GM21423 (cell line): ENCODE results near the gene GAS7.
"Not testable (repeated sequence)": the region's sequence is repeated elsewhere in the genome, so short reads cannot be mapped to it uniquely, and the experiment has no call there.

Experiments used
- ATAC-seq: cut with Tn5 transposase; IDR thresholded peaks from one replicate; pipeline ENCODE4 v1.9.1; 2021; ENCODE audit warnings: mild to moderate bottlenecking, moderate library complexity; ENCODE audit not compliant: unreplicated experiment

GAS7 gene

GRCh38 chr17:10031127-10031526 lies 167.3 kb downstream of the GAS7 start:
- ATAC-seq, result no peak

DNA sequence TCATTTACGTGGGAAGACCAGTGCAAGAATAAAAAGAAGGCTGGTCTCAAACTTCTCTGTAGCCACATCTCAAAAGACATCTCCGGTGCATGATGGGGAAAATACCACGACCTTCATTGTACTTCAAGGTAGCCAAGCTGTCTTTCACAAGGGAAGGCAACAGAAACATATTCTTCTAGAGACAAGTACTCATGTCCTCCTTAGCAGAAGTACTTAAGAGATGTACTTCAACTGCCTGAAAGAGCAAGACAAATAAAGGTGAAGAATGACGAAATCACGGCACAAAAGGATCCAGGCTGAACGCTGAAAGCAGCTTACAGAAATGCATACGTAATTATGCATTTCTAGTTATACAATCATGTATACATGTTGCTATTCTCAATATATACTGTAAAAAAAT lies 169.3 kb downstream of the GAS7 start:
- ATAC-seq, result no peak

GRCh38 chr17:10025976-10026901 lies 172.2 kb downstream of the GAS7 start:
- ATAC-seq, result no peak

- ATAC-seq, result no peak
Observed at GRCh38 chr17:10025224-10025623, 173.2 kb downstream of the GAS7 start.

DNA sequence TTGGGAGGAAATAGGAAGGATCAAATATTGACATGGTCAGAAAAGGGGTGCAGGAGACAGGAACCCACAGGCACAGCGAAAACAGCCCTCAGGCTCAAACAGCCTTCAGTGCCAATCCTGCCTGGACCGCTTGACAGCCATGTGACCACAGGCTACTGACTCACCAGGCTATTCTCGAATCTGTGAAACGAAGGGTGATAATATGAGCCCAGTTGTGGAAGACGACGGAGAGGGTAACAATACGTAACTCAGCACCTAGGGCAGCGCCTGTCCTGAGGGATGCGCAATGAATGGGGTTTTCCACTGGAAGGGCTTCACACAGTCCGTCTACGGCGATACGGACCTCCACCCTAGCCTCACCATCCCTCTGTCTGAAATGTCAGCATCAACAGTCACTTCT lies 176.0 kb downstream of the GAS7 start:
- no peak for ATAC-seq

DNA sequence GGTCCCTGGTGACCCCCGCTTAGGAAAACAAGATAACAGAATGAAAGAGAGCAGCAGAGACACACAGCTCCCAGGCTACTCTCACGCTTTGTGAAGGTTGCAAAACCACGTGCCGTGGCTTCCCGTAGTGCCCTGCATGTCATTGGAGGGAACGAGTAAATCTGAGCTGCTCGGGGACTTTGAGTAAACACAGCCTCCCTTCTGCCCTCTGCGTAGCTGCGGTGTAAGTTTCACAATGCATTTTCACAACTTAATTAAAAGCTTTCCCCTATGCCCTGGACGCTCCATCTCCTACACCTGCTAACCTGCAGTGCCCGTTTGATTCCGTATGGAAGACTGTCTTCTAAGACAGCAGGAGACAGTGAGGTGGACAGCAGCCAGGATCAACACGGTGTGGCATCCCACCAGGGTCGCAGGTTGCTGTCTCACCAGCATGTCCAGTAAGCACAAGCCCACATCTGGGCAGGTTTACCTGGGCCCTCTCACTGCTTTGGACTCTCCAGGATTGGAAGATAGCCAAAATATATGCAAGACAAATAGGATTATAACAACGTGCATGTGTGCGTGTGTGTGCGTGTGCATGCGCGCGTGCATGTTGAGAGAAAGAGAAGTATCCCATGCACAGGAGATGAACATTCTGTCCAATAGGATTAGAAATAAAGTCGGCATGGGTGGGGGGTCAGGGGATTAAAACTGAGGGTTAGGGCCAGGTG lies 177.0 kb downstream of the GAS7 start:
- no peak for ATAC-seq

DNA sequence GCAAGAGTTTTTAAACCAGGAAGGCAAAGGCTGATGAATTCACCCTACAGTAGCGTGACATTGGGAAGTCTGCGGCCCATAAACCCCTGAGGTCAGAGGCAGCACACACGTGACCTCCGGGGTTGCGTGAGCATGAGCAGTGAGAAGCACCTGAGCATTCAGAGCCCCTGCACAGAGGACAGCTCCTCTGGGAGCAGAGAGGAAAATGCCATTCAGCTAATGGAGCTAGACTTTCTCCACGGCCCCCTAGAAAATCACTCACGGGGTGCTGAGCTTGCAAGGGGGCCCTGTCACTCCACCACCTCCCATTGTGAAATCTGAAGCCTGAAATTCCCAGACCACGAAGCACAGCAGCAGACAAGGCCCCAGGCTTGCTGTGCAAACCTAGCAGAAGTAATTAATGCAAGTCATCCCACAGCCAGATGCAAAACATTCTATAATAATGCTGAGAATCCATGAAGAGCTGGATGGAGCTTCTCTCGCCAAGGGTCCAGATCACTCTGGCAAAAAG lies 178.4 kb downstream of the GAS7 start:
- no peak for ATAC-seq

DNA sequence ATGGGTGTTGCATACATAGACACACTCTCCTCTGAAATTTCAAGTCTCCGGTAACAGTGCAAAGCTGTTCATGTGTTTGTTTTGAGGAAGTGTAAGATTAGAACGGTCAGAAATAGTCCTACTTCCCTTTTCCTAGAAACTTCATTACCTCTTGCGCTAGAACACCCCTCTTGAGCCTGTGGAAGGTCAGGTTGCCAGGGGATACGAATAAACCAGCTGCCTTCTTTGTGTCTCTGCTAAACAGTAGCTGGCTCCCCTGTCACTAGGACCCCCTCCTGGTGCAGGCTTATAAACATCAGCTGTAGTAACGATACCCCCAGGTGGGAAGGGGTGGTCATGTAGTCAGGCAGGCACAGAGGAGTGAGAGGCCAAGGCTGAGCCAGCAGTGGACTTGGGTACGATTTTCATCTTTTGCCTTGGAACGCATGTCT lies 179.9 kb downstream of the GAS7 start:
- ATAC-seq, result peak; percentile 59

- not testable (repeated sequence) for ATAC-seq
Observed at GRCh38 chr17:10016958-10017570, 181.3 kb downstream of the GAS7 start.

- ATAC-seq, result peak; percentile 78
Observed at GRCh38 chr17:10013365-10014112, 184.9 kb downstream of the GAS7 start.

- no peak for ATAC-seq
Observed at GRCh38 chr17:10010752-10011151, 187.7 kb downstream of the GAS7 start.

GRCh38 chr17:10003705-10004104 lies 194.7 kb downstream of the GAS7 start:
- ATAC-seq, result no peak

- ATAC-seq, result not testable (repeated sequence)
Observed at GRCh38 chr17:10002567-10003360, 195.6 kb downstream of the GAS7 start.

- ATAC-seq, result no peak
Observed at GRCh38 chr17:10001306-10001873, 197.0 kb downstream of the GAS7 start.

- peak; percentile 70 for ATAC-seq
Observed at GRCh38 chr17:9999919-10000695, 198.3 kb downstream of the GAS7 start.

- ATAC-seq, result no peak
Observed at GRCh38 chr17:9998060-9998459, 200.3 kb downstream of the GAS7 start.

- no peak for ATAC-seq
Observed at GRCh38 chr17:9994761-9995160, 203.6 kb downstream of the GAS7 start.

DNA sequence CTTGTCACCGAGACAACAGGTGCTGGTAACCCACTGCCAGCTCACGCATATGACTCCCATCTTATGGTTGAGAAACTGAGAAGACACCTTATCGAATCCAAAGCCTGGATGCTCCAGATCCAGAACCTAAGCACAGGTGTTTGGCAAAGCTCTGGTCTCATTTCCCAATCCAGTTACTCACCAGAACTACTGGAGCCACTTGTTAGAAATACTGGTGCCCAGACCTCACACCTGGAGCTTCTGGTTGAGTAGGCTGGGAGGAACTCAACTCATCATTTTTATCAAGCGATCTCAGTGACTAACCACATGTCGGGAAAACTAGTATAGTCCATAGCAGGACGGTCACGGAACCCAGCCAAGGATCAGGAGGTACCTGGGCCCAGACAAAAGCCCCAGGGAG lies 206.6 kb downstream of the GAS7 start:
- no peak for ATAC-seq

DNA sequence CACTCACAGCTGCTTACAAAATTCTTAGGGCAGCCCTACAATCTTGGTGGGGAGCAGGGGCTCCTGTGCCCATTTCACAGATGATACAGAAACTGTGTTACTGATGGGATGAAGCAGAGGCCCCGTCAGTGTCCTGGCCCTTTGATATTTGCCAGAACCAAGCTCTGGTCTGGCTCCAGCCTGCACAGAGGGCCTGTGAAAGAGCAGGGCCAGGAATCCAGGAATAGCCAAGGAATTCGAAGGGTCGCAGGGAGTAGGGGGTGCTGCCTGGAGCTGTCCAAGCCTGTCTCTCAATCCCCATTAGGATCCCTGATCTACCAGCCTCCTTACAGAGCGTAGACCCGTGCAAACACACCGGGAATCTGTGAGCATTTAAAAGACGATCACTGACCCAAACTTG lies 207.1 kb downstream of the GAS7 start:
- ATAC-seq, result no peak
